Measurements from ENCODE around the gene ABHD8.

Gene ABHD8

GRCh38 chr19:17321655-17322489, 18.6 kb upstream of the ABHD8 start:
- no peak for DNase-seq (ENCODE audit: low read depth in 2 of 2, low spot score in 1 of 2)

- DNase-seq (ENCODE audit: low read depth in 2 of 2, low spot score in 1 of 2) = no peak
Measured at GRCh38 chr19:17320435-17320834, 17.2 kb upstream of the ABHD8 start.

GRCh38 chr19:17319473-17320238, 16.4 kb upstream of the ABHD8 start:
- DNase-seq (ENCODE audit: low read depth in 2 of 2, low spot score in 1 of 2) = no peak

GRCh38 chr19:17318966-17319365, 15.7 kb upstream of the ABHD8 start:
- no peak for DNase-seq (ENCODE audit: low read depth in 2 of 2, low spot score in 1 of 2)

- no peak for DNase-seq (ENCODE audit: low read depth in 2 of 2, low spot score in 1 of 2)
Measured at GRCh38 chr19:17314007-17314593, 10.9 kb upstream of the ABHD8 start.

GRCh38 chr19:17312189-17313113, 9.2 kb upstream of the ABHD8 start:
- no peak for DNase-seq (ENCODE audit: low read depth in 2 of 2, low spot score in 1 of 2)

- no peak for DNase-seq (ENCODE audit: low read depth in 2 of 2, low spot score in 1 of 2)
Measured at GRCh38 chr19:17311455-17312188, 8.4 kb upstream of the ABHD8 start.

GRCh38 chr19:17309965-17310461, 6.8 kb upstream of the ABHD8 start:
- no peak for DNase-seq (ENCODE audit: low read depth in 2 of 2, low spot score in 1 of 2)

- DNase-seq (ENCODE audit: low read depth in 2 of 2, low spot score in 1 of 2) = peak; percentile 96 to 99
Measured at GRCh38 chr19:17309198-17309964, 6.2 kb upstream of the ABHD8 start, which contains the start of gene DDA1. TSS of gene DDA1 (plus strand) at chr19:17309563. CDS start at chr19:17309655, 92 bp downstream.

GRCh38 chr19:17307876-17308377, 4.7 kb upstream of the ABHD8 start:
- no peak for DNase-seq (ENCODE audit: low read depth in 2 of 2, low spot score in 1 of 2)

GRCh38 chr19:17306285-17306714, 3.1 kb upstream of the ABHD8 start:
- no peak for DNase-seq (ENCODE audit: low read depth in 2 of 2, low spot score in 1 of 2)

- peak; percentile 82 to 92 for DNase-seq (ENCODE audit: low read depth in 2 of 2, low spot score in 1 of 2)
Measured at GRCh38 chr19:17305517-17306284, 2.5 kb upstream of the ABHD8 start, which contains the start of gene MRPL34. TSS of gene MRPL34 (plus strand) at chr19:17305872. CDS start at chr19:17305893, 21 bp downstream.

GRCh38 chr19:17305216-17305516, 1.9 kb upstream of the ABHD8 start:
- DNase-seq (ENCODE audit: low read depth in 2 of 2, low spot score in 1 of 2) = no peak

GRCh38 chr19:17304386-17305215, 1.4 kb upstream of the ABHD8 start:
- no peak for DNase-seq (ENCODE audit: low read depth in 2 of 2, low spot score in 1 of 2)

- DNase-seq (ENCODE audit: low read depth in 2 of 2, low spot score in 1 of 2) = no peak
Measured at GRCh38 chr19:17303940-17304267, 679 bp upstream of the ABHD8 start.

- DNase-seq (ENCODE audit: low read depth in 2 of 2, low spot score in 1 of 2) = no peak
Measured at GRCh38 chr19:17302391-17303166, 646 bp downstream of the ABHD8 start.
